ENCODE measurements around the gene CA10.

DNA sequence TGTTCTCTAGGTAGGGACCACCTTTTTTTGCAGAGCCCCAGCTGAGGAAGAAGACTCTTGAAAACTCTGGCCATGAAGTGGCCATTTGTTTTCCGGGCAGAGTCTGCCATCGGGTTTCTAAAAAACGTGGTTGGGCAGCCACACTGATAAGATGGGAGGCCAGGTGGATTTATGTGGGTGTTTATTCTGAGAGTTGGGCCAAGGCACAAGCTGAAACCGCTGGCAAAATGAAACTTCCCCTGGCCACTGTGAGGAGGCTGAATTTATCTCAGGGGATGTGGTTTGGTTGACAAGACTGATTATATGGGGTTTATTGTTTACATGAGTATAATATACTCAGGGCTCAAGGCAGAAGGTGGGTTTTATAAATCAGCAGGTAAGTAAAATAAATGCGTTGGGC, 476.4 kb downstream of the CA10 start:
- no peak for TF ChIP-seq CTCF (IDR thresholded peaks at IDR 0.05)
- TF ChIP-seq POLR2AphosphoS5 (IDR thresholded peaks at IDR 0.05; ENCODE audit: insufficient read depth in 1 of 2, low read depth in 1 of 2): no peak
- no peak for TF ChIP-seq POLR2A (IDR thresholded peaks at IDR 0.05)

All from vagina (tissue), 2 donors.